Measurements from ENCODE around the gene PPP4C. TPM values are rescaled to one million over a fixed set of nuclear protein-coding genes. Genes with fewer than 3 reads are reported as not detected.
"Not testable (repeated sequence)": the region's sequence is repeated elsewhere in the genome, so short reads cannot be mapped to it uniquely, and the experiment has no call there.

The PPP4C gene
- total RNA-seq, 1 donor from 2014 or later, result 102 TPM

DNA sequence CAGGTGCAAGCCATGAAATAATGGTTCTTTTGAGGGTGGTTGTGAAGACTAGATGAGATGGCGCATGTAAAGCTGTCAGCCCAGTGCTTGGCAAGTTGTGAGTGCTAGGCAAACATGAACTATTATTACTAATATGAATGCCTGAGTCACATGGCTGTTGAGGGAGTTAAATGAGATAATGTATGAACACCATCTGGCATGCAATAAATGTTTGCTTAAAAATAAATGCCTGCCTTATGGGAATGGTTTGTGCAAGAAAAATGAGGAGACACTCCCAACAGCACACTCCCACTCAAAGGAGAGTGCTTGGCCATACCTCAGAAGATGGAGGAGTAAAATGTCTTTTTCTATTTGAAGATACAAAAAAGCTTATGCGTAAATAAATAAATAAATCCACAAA is 43.6 kb downstream of the PPP4C start:
- Mint-ChIP-seq H3K36me3 (peaks cover 12% of the 10 kb centered on the region), H3K27ac (peak overlapping the region; percentile 34), H3K27me3 (ENCODE audit: low read depth) (no peaks in the 10 kb centered on the region), H3K4me1 (peaks cover 21% of the 10 kb centered on the region), H3K9me3 (no peaks in the 10 kb centered on the region), H3K4me3 (no peak overlapping the region)
- DNase-seq (ENCODE audit: low spot score in 2 of 2, unreplicated experiment in 2 of 2), result no peak
- no peak for TF ChIP-seq CTCF (IDR thresholded peaks at IDR 0.05; ENCODE audit: unreplicated experiment)

GRCh38 chr16:30120340-30121105 is 44.7 kb downstream of the PPP4C start:
- TF ChIP-seq CTCF (IDR thresholded peaks at IDR 0.05; ENCODE audit: unreplicated experiment), result no peak
- DNase-seq (ENCODE audit: low spot score in 2 of 2, unreplicated experiment in 2 of 2), result no peak
- Mint-ChIP-seq H3K36me3 (peaks cover 12% of the 10 kb centered on the region), H3K27me3 (ENCODE audit: low read depth) (no peaks in the 10 kb centered on the region), H3K27ac (peak overlapping the region; percentile 59), H3K4me3 (no peak overlapping the region), H3K9me3 (no peaks in the 10 kb centered on the region), H3K4me1 (peaks cover 22% of the 10 kb centered on the region)

- peaks cover 22% of the 10 kb centered on the region for H3K4me1 Mint-ChIP-seq
- no peaks in the 10 kb centered on the region for H3K9me3 Mint-ChIP-seq
- peak overlapping the region; percentile 81 for H3K27ac Mint-ChIP-seq
- H3K4me3 Mint-ChIP-seq, result peak overlapping the region; percentile 85
- no peak for DNase-seq (ENCODE audit: low spot score in 2 of 2, unreplicated experiment in 2 of 2)
- H3K27me3 Mint-ChIP-seq (ENCODE audit: low read depth), result no peaks in the 10 kb centered on the region
- no peak for TF ChIP-seq CTCF (IDR thresholded peaks at IDR 0.05; ENCODE audit: unreplicated experiment)
- peaks cover 10% of the 10 kb centered on the region for H3K36me3 Mint-ChIP-seq
These were observed 46.2 kb downstream of the PPP4C start for GRCh38 chr16:30121741-30122571.

- DNase-seq (ENCODE audit: low spot score in 2 of 2, unreplicated experiment in 2 of 2), result no peak
- TF ChIP-seq CTCF (IDR thresholded peaks at IDR 0.05; ENCODE audit: unreplicated experiment), result no peak
- Mint-ChIP-seq H3K9me3 (no peaks in the 10 kb centered on the region), H3K36me3 (peaks cover 8% of the 10 kb centered on the region), H3K4me3 (peak overlapping the region; percentile 85), H3K27ac (peak overlapping the region; percentile 90), H3K4me1 (peaks cover 22% of the 10 kb centered on the region), H3K27me3 (ENCODE audit: low read depth) (no peaks in the 10 kb centered on the region)
These were observed 46.9 kb downstream of the PPP4C start for GRCh38 chr16:30122604-30123160.

DNA sequence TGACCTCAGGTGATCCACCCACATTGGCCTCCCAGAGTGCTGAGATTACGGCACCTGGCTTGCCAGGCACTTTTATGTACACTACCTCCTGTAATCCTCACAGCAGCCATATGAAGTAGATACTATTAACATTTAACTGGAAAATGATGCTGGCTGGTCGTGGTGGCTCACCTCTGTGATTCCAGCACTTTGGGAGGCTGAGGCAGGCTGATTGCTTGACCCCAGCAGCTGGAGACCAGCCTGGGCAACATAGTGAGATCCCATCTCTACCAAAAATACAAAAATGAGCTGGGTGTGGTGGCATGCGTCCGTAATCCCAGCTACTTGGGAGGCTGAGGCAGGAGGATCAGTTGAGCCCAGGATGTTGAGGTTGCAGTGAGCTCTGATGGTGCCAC is 49.2 kb downstream of the PPP4C start:
- no peak overlapping the region for H3K4me3 Mint-ChIP-seq
- no peak for TF ChIP-seq CTCF (IDR thresholded peaks at IDR 0.05; ENCODE audit: unreplicated experiment)
- H3K36me3 Mint-ChIP-seq, result no peaks in the 10 kb centered on the region
- no peaks in the 10 kb centered on the region for H3K9me3 Mint-ChIP-seq
- DNase-seq (ENCODE audit: low spot score in 2 of 2, unreplicated experiment in 2 of 2), result no peak
- H3K27me3 Mint-ChIP-seq (ENCODE audit: low read depth), result no peaks in the 10 kb centered on the region
- H3K4me1 Mint-ChIP-seq, result peaks cover 16% of the 10 kb centered on the region
- H3K27ac Mint-ChIP-seq, result no peak overlapping the region

DNA sequence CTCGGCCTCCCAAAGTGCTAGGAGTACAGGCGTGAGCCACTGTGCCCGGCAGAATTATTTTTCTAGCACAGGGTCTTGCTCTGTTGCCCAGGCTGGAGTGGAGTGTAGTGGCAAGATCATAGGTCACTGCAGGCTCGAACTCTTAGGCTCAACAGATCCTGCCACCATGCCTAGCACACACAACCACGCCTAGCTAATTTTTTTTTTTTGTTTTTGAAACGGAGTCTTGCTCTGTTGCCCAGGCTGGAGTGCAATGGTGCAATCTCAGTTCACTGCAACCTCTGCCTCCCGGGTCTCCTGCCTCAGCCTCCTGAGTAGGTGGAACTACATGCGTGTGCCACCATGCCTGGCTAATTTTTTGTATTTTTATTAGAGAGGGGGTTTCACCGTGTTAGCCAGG is 49.9 kb downstream of the PPP4C start:
- H3K4me1 Mint-ChIP-seq, result peaks cover 16% of the 10 kb centered on the region
- H3K27me3 Mint-ChIP-seq (ENCODE audit: low read depth); H3K9me3 Mint-ChIP-seq; H3K36me3 Mint-ChIP-seq; H3K4me3 Mint-ChIP-seq; DNase-seq (ENCODE audit: low spot score in 2 of 2, unreplicated experiment in 2 of 2); H3K27ac Mint-ChIP-seq: not testable (repeated sequence)

Data from mesothelial cell of epicardium (in vitro differentiated cells).